Activated T-cell treated with anti-CD3 and anti-CD28 coated beads, Interleukin-2, amount 50 U/mL, for 72 hours (primary cell): Measurements from ENCODE around the gene KIAA0319L. TPM values are rescaled to one million over a fixed set of nuclear protein-coding genes. Genes with fewer than 3 reads are reported as not detected.

Experiments
- total RNA-seq, 2 donors: library from RNA; stranded (reverse); gene quantifications; one replicate each; pipeline ENCODE4 v1.2.3, GENCODE V29; 2022

The KIAA0319L gene
- total RNA-seq, 2 donors from 2014 or later: 44.3 to 60.9 TPM

Other genes starting within 250 kb of the KIAA0319L start
- 10 to 100 TPM; 23.7 to 24.7 TPM for gene NCDN, start 396 bp upstream of the KIAA0319L start, total RNA-seq
- gene TFAP2E, start 15.9 kb upstream of the KIAA0319L start, total RNA-seq: 1 to 10 TPM; 1.2 to 1.9 TPM
- gene PSMB2, start 84.1 kb upstream of the KIAA0319L start, total RNA-seq: 10 to 100 TPM; 53.7 to 61.4 TPM
- gene C1orf216, start 161.5 kb upstream of the KIAA0319L start, total RNA-seq: 10 to 100 TPM in 1 of 2 donors, 1 to 10 TPM in 1; 9.4 to 11.6 TPM
- 10 to 100 TPM; 42.2 to 42.8 TPM for gene CLSPN, start 212.6 kb upstream of the KIAA0319L start, total RNA-seq